Prostate gland (tissue), 2 donors: ENCODE measurements around the gene TULP3. TPM values are rescaled to one million over a fixed set of nuclear protein-coding genes. Genes with fewer than 3 reads are reported as not detected.
A peak's percentile ranks its signal among the peaks of the same experiment; 100 is the strongest.

Experiments
- DNase-seq: peaks from one replicate; pipeline ENCODE4 v3.0.0-alpha.2; 2019; ENCODE audit warnings: low spot score
- H3K27ac ChIP-seq, 2 donors: fragments of 200-600 bp; sonication (generic); 2 replicates each; pipeline ENCODE4 v1.5.1; 2017 to 2019
- H3K27me3 ChIP-seq: fragments of 200-600 bp; sonication (generic); replicated peaks from 2 replicates; pipeline ENCODE4 v1.5.1; 2019; ENCODE audit not compliant: insufficient read depth
- H3K36me3 ChIP-seq, 2 donors: fragments of 200-600 bp; sonication (generic); 1 replicate in 1 of 2; 2 replicates in 1 of 2; pipeline versions ENCODE4 v1.5.1 to v1.8.1; 2017 to 2019
- H3K4me1 ChIP-seq: fragments of 200-600 bp; sonication (generic); replicated peaks from 2 replicates; pipeline ENCODE4 v1.5.1; 2019
- H3K4me3 ChIP-seq, 2 donors: fragments of 200-600 bp; sonication (generic); 2 replicates each; pipeline ENCODE4 v1.5.1; 2017 to 2019
- H3K9me3 ChIP-seq: fragments of 200-600 bp; sonication (generic); 2 replicates; pipeline ENCODE4 v1.5.1; 2017
- POLR2A ChIP-seq: fragments of 450-650 bp; IDR thresholded peaks from one replicate; pipeline ENCODE4 v1.6.1; 2016; ENCODE audit warnings: antibody characterized with exemption, mild to moderate bottlenecking
- POLR2AphosphoS5 ChIP-seq: sonication (generic); formaldehyde crosslinking; IDR thresholded peaks from one replicate; pipeline ENCODE4 v1.6.1; 2017; ENCODE audit warnings: antibody characterized with exemption
- WGBS: methylation state at CpG from one replicate; pipeline ENCODE4 v1.1.5; 2018; 5-methylcytosine and 5-hydroxymethylcytosine counted together
- intact Hi-C: fragments of 100-400 bp; cut with DNase I; formaldehyde crosslinking; loops from one replicate; pipeline ENCODE4 v1.14.2; 2022
- total RNA-seq, 2 donors: library from RNA; depleted of rRNA; stranded (reverse); fragments of >200 nt; gene quantifications; one replicate each; pipeline ENCODE4 v1.1.0, GENCODE V29; 2016
- TF ChIP-seq, protein P1 (sequence below), 4 experiments: fragments of 200-600 bp in 2 of 4; fragments of 450-650 bp in 2 of 4; sonication (generic) in 2 of 4; IDR thresholded peaks; 1 replicate in 3 of 4; 2 replicates in 1 of 4; pipeline ENCODE4 v1.5.1; 2016 to 2019; ENCODE audit warnings: antibody characterized with exemption in 4 of 4, mild to moderate bottlenecking in 2 of 4, moderate library complexity in 2 of 4

TULP3 gene
- total RNA-seq, 2 donors from 2014 or later: 15.2 to 22.2 TPM

DNA sequence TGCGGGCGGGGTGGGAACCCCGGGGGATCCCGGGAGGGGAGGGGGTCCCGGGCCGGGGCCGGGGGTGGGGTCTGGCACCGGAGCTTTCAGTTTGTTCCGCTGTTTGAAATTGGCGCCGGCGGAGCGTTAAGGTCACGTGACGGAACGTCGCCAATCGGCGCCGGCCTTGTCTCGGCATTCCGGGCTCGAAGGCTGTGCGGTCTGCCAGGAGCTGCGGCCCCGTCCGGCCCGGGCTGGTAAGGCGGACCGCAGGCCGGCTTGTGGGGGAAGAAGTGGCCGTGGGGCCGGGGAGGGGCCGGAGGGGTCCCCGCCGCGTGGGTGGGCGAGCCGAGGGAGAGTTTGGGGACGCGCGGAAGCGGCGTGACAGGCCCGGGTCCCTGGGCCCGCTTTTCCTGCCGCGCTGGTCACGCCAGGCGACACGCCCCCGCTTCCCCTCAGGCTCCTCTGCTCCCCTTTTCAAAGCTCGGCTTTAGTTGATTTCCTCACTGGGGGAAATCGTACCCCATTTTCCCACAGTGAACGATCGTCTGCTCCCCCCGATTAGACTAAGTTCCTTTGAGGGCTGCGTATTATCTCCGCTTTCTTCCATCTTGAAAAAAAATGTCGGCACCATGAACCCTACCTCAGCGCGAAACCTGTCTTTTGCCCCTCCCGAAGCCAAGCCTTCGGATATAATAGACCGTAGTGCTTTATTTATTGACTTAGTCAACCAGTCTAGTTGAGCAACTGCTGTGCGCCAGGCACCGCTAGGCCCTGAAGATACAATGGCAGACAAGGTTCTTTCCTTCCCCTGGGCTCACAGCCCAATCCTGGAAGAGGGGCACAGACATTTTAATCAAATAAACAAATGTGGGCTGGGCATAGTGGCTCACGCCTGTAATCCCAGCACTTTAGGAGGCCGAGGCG lies 13.4 kb upstream of the TULP3 start, which contains the start of the genes FOXM1 and RHNO1:
TSS of gene FOXM1 (minus strand) at position 128 of the 906 bp plus-strand sequence. CDS start 2,696 bp downstream, outside the sequence.
TSS of gene RHNO1 (plus strand) at position 177 of the 906 bp plus-strand sequence. CDS start 8,144 bp downstream, outside the sequence.
- under 1% methylated on average over 68 of the region's 70 CpGs for WGBS
- peak; percentile 80 for TF ChIP-seq POLR2AphosphoS5
- TF ChIP-seq, protein P1, sequence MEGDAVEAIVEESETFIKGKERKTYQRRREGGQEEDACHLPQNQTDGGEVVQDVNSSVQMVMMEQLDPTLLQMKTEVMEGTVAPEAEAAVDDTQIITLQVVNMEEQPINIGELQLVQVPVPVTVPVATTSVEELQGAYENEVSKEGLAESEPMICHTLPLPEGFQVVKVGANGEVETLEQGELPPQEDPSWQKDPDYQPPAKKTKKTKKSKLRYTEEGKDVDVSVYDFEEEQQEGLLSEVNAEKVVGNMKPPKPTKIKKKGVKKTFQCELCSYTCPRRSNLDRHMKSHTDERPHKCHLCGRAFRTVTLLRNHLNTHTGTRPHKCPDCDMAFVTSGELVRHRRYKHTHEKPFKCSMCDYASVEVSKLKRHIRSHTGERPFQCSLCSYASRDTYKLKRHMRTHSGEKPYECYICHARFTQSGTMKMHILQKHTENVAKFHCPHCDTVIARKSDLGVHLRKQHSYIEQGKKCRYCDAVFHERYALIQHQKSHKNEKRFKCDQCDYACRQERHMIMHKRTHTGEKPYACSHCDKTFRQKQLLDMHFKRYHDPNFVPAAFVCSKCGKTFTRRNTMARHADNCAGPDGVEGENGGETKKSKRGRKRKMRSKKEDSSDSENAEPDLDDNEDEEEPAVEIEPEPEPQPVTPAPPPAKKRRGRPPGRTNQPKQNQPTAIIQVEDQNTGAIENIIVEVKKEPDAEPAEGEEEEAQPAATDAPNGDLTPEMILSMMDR (IDR thresholded peaks at IDR 0.05): no peak
- TF ChIP-seq POLR2A: peak; percentile 77
- DNase-seq: peak; percentile 92
- Histone ChIP-seq H3K36me3 (no peaks in the 10 kb centered on the region), H3K4me1 (peaks cover 4% of the 10 kb centered on the region), H3K4me3 (peak within 1 kb of the TSS; percentile 72 to 73), H3K27ac (peak within 1 kb of the TSS; percentile 95 to 97), H3K27me3 (no peaks in the 10 kb centered on the region), H3K9me3 (no peaks in the 10 kb centered on the region)
- intact Hi-C loops: no loop called here

DNA sequence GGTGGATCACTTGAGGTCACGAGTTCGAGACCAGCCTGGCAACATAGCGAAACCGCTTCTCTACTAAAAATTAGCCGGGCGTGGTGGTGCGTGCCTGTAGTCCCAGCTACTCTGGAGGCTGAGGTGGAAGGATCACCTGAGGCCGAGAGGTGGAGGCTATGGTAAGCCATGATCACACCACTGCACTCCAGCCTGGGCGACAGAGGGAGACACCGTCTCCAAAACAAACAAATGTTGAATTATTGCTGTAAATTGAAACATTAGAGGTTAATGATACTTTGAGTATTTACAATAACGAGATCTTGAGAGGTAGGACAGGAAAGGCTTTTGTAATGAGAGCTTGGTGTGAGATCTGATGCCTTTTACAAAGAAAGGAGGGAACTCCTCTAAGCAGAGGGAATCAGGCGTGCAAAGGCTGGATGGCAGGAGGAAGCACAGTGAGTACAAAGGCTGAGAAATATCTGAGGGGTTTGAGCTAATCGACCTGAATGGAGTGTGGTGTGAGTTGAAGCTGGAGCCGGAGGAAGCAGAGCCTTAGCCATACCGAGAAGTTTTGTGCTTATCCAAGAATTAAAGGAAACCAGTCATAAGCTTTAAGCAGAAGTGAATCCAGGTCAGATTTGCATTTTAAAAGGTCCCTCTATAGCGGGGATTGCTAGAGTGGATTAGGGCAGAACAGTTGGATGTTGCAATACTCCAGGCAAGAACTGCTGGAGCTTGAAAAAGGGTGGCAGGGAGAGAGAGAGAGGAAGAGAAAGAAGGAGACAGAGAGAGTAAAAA lies 12.5 kb upstream of the TULP3 start:
- Histone ChIP-seq H3K36me3 (no peaks in the 10 kb centered on the region), H3K9me3 (no peaks in the 10 kb centered on the region), H3K4me1 (peaks cover 4% of the 10 kb centered on the region), H3K27me3 (no peaks in the 10 kb centered on the region), H3K27ac (peak overlapping the region; percentile 95 to 97), H3K4me3 (peak overlapping the region; percentile 72 to 73)
- WGBS: 42% methylated on average over 16 of the region's 16 CpGs
- intact Hi-C loops: no loop called here
- DNase-seq: no peak
- TF ChIP-seq, protein P1 (IDR thresholded peaks at IDR 0.05): no peak
- TF ChIP-seq POLR2A: no peak
- TF ChIP-seq POLR2AphosphoS5: no peak

DNA sequence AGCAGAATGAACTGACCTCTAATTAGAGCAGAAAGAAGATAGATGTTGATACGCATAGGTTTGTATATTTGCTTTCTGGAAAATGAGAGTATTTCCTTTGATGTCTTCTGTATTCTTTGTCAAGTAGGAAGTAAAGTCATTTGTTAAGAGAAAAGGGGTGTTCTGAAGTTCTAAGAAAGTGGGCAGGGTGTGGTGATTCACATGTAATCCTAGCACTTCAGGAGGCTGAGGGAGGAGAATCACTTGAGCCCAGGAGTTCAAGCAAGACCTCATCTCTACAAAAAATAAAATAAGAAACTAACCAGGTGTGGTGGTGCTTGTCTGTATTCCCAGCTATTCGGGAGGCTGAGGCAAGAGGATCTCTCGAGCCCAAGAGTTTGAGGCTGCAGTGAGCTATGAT lies 10.8 kb upstream of the TULP3 start:
- H3K36me3 ChIP-seq: no peaks in the 10 kb centered on the region
- H3K4me1 ChIP-seq: peaks cover 4% of the 10 kb centered on the region
- TF ChIP-seq POLR2AphosphoS5: no peak
- no peak for TF ChIP-seq POLR2A
- TF ChIP-seq, protein P1 (IDR thresholded peaks at IDR 0.05): no peak
- no peak for DNase-seq
- H3K27me3 ChIP-seq: no peaks in the 10 kb centered on the region
- H3K27ac ChIP-seq: no peak overlapping the region
- H3K9me3 ChIP-seq: no peaks in the 10 kb centered on the region
- 95% methylated on average over 3 of the region's 3 CpGs for WGBS
- no peak overlapping the region for H3K4me3 ChIP-seq
- intact Hi-C loops: no loop called here

DNA sequence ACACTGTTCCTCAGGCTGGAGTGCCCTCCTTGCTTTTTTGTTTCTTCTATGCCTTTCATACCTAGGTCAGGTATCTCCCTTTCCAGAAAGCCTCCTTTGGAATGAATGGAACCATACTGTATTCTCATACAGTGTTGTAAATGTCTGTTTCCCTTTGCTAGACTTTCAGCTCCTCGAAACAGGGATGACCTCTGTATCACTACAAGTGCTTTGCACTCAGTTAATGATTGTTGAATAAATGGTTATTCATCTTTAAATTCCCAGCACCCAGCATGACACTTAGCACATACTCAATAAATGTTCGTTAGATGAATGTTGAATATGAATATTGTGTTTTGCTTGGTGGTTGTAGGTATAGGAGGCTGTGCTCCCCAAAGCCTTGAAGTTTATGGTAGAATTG lies 5.9 kb upstream of the TULP3 start:
- Histone ChIP-seq H3K4me1 (no peaks in the 10 kb centered on the region), H3K27ac (no peak overlapping the region), H3K9me3 (no peaks in the 10 kb centered on the region), H3K4me3 (no peak overlapping the region), H3K27me3 (no peaks in the 10 kb centered on the region), H3K36me3 (no peaks in the 10 kb centered on the region)
- WGBS: 90% methylated on average over 2 of the region's 2 CpGs
- no peak for TF ChIP-seq POLR2AphosphoS5
- TF ChIP-seq POLR2A: no peak
- TF ChIP-seq, protein P1 (IDR thresholded peaks at IDR 0.05): no peak
- no peak for DNase-seq
- intact Hi-C loops: loop anchor here (5.0 kb wide), 1 partner anchor 57 kb away; no protein-coding TSS in a partner anchor
